Parathyroid adenoma (tissue), 2 donors: ENCODE measurements around the gene WFDC12.

Experiments used
- H2AFZ ChIP-seq: fragments of 300-600 bp; sonication (generic); one replicate; pipeline ENCODE4 v1.7.0; 2017; ENCODE audit warnings: antibody characterized with exemption, mild to moderate bottlenecking
- H3K27ac ChIP-seq: fragments of 300-600 bp; sonication (generic); one replicate; pipeline ENCODE4 v1.7.0; 2017
- H3K27me3 ChIP-seq: fragments of 300-600 bp; sonication (generic); one replicate; pipeline ENCODE4 v1.7.0; 2017; ENCODE audit warnings: low read length; ENCODE audit not compliant: control insufficient read depth, insufficient read depth
- H3K36me3 ChIP-seq: fragments of 300-600 bp; sonication (generic); one replicate; pipeline ENCODE4 v1.7.0; 2017; ENCODE audit warnings: low read length; ENCODE audit not compliant: control insufficient read depth, insufficient read depth
- H3K4me1 ChIP-seq: fragments of 300-600 bp; sonication (generic); one replicate; pipeline ENCODE4 v1.7.0; 2017; ENCODE audit warnings: control low read depth
- H3K4me2 ChIP-seq: fragments of 300-600 bp; sonication (generic); one replicate; pipeline ENCODE4 v1.7.0; 2017; ENCODE audit warnings: low read length
- H3K4me3 ChIP-seq: fragments of 300-600 bp; sonication (generic); one replicate; pipeline ENCODE4 v1.7.0; 2017; ENCODE audit warnings: low read depth, low read length
- H3K79me2 ChIP-seq: fragments of 300-600 bp; sonication (generic); one replicate; pipeline ENCODE4 v1.7.0; 2017; ENCODE audit warnings: control low read depth
- H3K9ac ChIP-seq: fragments of 300-600 bp; sonication (generic); one replicate; pipeline ENCODE4 v1.7.0; 2017; ENCODE audit warnings: mild to moderate bottlenecking
- H3K9me3 ChIP-seq: fragments of 300-600 bp; sonication (generic); one replicate; pipeline ENCODE4 v1.7.0; 2017; ENCODE audit warnings: low read length; ENCODE audit not compliant: control insufficient read depth
- TF ChIP-seq, protein P1 (sequence below): fragments of 300-600 bp; sonication (generic); IDR thresholded peaks from one replicate; pipeline ENCODE4 v1.7.0; 2017; ENCODE audit warnings: antibody characterized with exemption, mild to moderate bottlenecking
- donor health status: primary hyperparathyroidism.

WFDC12 gene

GRCh38 chr20:45097485-45098102 lies 26.7 kb downstream of the WFDC12 start:
- Histone ChIP-seq H3K36me3 (no peaks in the 10 kb centered on the region), H3K4me3 (no peak overlapping the region), H3K79me2 (no peaks in the 10 kb centered on the region), H3K9ac (no peak overlapping the region), H3K4me1 (no peaks in the 10 kb centered on the region), H3K27me3 (peaks cover 7% of the 10 kb centered on the region), H3K4me2 (no peak overlapping the region), H3K27ac (no peak overlapping the region), H3K9me3 (no peaks in the 10 kb centered on the region), H2AFZ (peak overlapping the region; percentile 57)
- TF ChIP-seq, protein P1, sequence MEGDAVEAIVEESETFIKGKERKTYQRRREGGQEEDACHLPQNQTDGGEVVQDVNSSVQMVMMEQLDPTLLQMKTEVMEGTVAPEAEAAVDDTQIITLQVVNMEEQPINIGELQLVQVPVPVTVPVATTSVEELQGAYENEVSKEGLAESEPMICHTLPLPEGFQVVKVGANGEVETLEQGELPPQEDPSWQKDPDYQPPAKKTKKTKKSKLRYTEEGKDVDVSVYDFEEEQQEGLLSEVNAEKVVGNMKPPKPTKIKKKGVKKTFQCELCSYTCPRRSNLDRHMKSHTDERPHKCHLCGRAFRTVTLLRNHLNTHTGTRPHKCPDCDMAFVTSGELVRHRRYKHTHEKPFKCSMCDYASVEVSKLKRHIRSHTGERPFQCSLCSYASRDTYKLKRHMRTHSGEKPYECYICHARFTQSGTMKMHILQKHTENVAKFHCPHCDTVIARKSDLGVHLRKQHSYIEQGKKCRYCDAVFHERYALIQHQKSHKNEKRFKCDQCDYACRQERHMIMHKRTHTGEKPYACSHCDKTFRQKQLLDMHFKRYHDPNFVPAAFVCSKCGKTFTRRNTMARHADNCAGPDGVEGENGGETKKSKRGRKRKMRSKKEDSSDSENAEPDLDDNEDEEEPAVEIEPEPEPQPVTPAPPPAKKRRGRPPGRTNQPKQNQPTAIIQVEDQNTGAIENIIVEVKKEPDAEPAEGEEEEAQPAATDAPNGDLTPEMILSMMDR, result no peak

GRCh38 chr20:45096781-45097180 lies 27.5 kb downstream of the WFDC12 start:
- H3K4me1 ChIP-seq, result no peaks in the 10 kb centered on the region
- H3K27ac ChIP-seq, result no peak overlapping the region
- H3K9ac ChIP-seq, result no peak overlapping the region
- no peak overlapping the region for H3K4me3 ChIP-seq
- peaks cover 7% of the 10 kb centered on the region for H3K27me3 ChIP-seq
- H3K9me3 ChIP-seq, result no peaks in the 10 kb centered on the region
- no peaks in the 10 kb centered on the region for H3K79me2 ChIP-seq
- H3K4me2 ChIP-seq, result no peak overlapping the region
- TF ChIP-seq, protein P1, result no peak
- H3K36me3 ChIP-seq, result no peaks in the 10 kb centered on the region
- no peak overlapping the region for H2AFZ ChIP-seq

DNA sequence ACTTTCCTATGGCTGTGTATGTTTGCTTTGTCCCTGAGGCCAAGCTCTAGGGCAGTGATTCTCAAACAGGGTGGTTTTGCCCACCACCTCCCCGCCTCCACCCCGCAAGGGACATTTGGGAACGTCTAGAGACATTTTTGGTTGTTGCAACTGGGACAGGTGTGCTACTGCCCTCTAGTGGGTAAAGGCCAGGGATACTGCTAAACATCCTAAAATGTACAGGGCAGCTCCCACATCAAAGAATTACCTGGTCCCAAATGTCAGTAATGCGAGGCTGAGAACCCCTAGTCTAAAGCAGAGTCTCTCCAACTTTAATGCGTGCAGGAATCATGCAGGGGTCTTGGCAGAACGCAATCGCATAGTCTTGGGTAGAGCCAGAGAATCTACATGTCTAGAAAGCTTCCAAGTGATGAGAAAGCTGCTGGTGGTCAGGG lies 28.4 kb downstream of the WFDC12 start:
- no peak overlapping the region for H3K27ac ChIP-seq
- H3K27me3 ChIP-seq, result peaks cover 7% of the 10 kb centered on the region

DNA sequence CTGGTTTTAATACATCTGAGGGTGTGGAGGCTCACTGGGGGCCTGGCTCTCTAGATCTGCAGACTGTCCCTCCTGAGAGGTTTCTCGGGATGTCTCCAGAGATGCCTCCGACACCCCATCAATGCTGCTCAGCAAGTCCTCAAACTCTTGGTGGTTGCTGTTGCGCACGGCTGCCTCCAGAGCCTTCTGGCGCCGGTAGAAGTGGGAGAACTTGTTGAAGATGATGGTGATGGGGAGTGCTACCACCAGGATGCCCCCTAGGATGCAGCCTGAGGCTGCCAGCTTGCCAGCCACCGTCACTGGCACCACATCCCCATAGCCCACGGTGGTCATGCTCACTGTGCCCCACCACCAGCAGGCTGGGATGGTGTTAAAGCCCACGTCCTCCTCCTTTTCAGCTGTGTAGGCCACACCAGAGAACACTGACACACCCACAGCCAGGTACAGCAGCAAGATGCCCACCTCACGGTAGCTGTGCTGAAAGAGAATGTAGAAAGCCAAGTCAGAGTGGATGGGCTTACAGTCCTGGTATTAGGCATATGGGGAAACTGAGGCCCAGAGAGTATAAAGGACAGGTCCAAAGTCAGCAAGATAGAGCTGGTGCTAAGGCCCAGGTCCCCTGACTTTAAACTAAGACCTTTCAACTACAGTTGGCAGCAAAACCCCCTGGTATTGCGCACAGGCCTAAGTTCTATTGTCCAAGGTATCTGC lies 29.2 kb downstream of the WFDC12 start:
- no peak overlapping the region for H2AFZ ChIP-seq
- H3K4me3 ChIP-seq, result no peak overlapping the region
- H3K27me3 ChIP-seq, result peaks cover 7% of the 10 kb centered on the region
- no peaks in the 10 kb centered on the region for H3K36me3 ChIP-seq
- H3K9ac ChIP-seq, result no peak overlapping the region
- no peaks in the 10 kb centered on the region for H3K79me2 ChIP-seq
- TF ChIP-seq, protein P1, result no peak
- H3K4me2 ChIP-seq, result no peak overlapping the region
- H3K27ac ChIP-seq, result no peak overlapping the region
- no peaks in the 10 kb centered on the region for H3K4me1 ChIP-seq
- H3K9me3 ChIP-seq, result no peaks in the 10 kb centered on the region

More for the DNA sequence above, 28.4 kb downstream of the WFDC12 start:
- Histone ChIP-seq H3K79me2 (no peaks in the 10 kb centered on the region), H3K4me3 (no peak overlapping the region), H3K9ac (no peak overlapping the region), H3K4me1 (no peaks in the 10 kb centered on the region), H3K9me3 (no peaks in the 10 kb centered on the region), H3K36me3 (no peaks in the 10 kb centered on the region), H3K4me2 (no peak overlapping the region), H2AFZ (no peak overlapping the region)
- TF ChIP-seq, protein P1, result peak; percentile 72

DNA sequence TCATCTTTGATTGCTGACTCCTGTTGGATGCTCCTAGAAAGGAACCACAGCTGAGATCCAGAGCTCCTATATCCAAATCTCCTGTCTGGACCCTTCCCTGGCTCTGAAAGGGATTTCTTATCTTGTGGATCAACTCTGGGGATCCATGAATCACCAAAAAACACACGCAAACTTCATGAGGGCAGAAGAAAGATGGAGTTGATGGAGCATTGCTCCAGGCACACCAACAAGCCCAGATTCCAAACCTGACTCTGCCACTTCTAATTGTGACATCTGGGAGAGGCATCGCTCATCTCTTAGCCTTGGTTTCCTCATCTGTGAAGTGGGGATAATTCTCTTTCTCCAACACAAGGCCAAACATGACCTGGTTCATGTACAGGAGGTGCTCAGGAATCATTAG lies 30.1 kb downstream of the WFDC12 start:
- H3K9ac ChIP-seq, result no peak overlapping the region
- no peak overlapping the region for H3K4me3 ChIP-seq
- no peaks in the 10 kb centered on the region for H3K9me3 ChIP-seq
- TF ChIP-seq, protein P1, result no peak
- peaks cover 2% of the 10 kb centered on the region for H3K4me1 ChIP-seq
- no peak overlapping the region for H3K4me2 ChIP-seq
- no peaks in the 10 kb centered on the region for H3K36me3 ChIP-seq
- no peak overlapping the region for H3K27ac ChIP-seq
- no peak overlapping the region for H2AFZ ChIP-seq
- H3K27me3 ChIP-seq, result peaks cover 7% of the 10 kb centered on the region
- H3K79me2 ChIP-seq, result no peaks in the 10 kb centered on the region
